ENCODE data around the gene PRKCE. TPM values are rescaled to one million over a fixed set of nuclear protein-coding genes. Genes with fewer than 3 reads are reported as not detected.

The PRKCE gene
- total and polyA plus RNA-seq, 2 experiments from 2014 or later: 0.94 to 1.2 TPM

DNA sequence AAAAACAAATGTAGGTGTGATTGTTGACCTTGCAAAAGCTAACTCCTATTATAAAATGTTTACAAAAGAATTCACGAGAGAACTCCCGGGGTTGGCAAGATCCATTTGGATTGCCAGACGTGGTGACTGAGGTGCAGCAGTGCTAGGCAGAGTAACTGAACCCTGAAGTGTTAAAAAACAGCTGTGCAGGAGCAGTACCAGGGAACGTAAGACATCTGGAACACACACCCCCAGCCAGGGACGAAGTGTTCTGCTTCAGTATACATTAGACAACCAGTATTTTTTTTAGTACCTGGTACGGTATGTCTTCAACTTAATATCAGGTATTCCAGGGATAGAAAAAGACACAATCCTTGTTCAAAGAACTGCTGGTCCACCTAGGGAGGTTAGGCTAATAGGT lies 373.6 kb downstream of the PRKCE start:
- Histone ChIP-seq H3K79me2 (replicated peaks; ENCODE audit: insufficient read depth) (no peaks in the 10 kb centered on the region), H3K4me3 (no peak overlapping the region), H3K4me1 (ENCODE audit: insufficient read depth) (no peaks in the 10 kb centered on the region), H3K4me2 (no peak overlapping the region), H3F3A (replicated peaks; ENCODE audit: low read depth) (no peaks in the 10 kb centered on the region), H3K27ac (ENCODE audit: low read depth) (no peak overlapping the region), H2AFZ (no peak overlapping the region), H3K27me3 (ENCODE audit: insufficient read depth) (no peaks in the 10 kb centered on the region), H3K36me3 (ENCODE audit: insufficient read depth) (no peaks in the 10 kb centered on the region), H3K9me2 (ENCODE audit: insufficient read depth) (no peaks in the 10 kb centered on the region), H4K20me1 (replicated peaks; ENCODE audit: insufficient read depth) (no peaks in the 10 kb centered on the region)
- no peak for ATAC-seq
- Mint-ChIP-seq H3K4me1 (peaks cover 3% of the 10 kb centered on the region; the same call in 2 of the 3 replicates), H3K27me3 (ENCODE audit: insufficient read depth, low read depth, poor library complexity) (peaks cover 2% of the 10 kb centered on the region), H3K27ac (no peak overlapping the region), H3K9me3 (peaks cover 7% of the 10 kb centered on the region; the same call in 1 of the 3 replicates), H3K4me3 (no peak overlapping the region), H3K36me3 (ENCODE audit: low read depth) (no peaks in the 10 kb centered on the region)
- TF ChIP-seq, protein P1, sequence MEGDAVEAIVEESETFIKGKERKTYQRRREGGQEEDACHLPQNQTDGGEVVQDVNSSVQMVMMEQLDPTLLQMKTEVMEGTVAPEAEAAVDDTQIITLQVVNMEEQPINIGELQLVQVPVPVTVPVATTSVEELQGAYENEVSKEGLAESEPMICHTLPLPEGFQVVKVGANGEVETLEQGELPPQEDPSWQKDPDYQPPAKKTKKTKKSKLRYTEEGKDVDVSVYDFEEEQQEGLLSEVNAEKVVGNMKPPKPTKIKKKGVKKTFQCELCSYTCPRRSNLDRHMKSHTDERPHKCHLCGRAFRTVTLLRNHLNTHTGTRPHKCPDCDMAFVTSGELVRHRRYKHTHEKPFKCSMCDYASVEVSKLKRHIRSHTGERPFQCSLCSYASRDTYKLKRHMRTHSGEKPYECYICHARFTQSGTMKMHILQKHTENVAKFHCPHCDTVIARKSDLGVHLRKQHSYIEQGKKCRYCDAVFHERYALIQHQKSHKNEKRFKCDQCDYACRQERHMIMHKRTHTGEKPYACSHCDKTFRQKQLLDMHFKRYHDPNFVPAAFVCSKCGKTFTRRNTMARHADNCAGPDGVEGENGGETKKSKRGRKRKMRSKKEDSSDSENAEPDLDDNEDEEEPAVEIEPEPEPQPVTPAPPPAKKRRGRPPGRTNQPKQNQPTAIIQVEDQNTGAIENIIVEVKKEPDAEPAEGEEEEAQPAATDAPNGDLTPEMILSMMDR (conservative IDR thresholded peaks at IDR 0.05; ENCODE audit: low read depth in 2 of 2): no peak
- TF ChIP-seq, protein P2, sequence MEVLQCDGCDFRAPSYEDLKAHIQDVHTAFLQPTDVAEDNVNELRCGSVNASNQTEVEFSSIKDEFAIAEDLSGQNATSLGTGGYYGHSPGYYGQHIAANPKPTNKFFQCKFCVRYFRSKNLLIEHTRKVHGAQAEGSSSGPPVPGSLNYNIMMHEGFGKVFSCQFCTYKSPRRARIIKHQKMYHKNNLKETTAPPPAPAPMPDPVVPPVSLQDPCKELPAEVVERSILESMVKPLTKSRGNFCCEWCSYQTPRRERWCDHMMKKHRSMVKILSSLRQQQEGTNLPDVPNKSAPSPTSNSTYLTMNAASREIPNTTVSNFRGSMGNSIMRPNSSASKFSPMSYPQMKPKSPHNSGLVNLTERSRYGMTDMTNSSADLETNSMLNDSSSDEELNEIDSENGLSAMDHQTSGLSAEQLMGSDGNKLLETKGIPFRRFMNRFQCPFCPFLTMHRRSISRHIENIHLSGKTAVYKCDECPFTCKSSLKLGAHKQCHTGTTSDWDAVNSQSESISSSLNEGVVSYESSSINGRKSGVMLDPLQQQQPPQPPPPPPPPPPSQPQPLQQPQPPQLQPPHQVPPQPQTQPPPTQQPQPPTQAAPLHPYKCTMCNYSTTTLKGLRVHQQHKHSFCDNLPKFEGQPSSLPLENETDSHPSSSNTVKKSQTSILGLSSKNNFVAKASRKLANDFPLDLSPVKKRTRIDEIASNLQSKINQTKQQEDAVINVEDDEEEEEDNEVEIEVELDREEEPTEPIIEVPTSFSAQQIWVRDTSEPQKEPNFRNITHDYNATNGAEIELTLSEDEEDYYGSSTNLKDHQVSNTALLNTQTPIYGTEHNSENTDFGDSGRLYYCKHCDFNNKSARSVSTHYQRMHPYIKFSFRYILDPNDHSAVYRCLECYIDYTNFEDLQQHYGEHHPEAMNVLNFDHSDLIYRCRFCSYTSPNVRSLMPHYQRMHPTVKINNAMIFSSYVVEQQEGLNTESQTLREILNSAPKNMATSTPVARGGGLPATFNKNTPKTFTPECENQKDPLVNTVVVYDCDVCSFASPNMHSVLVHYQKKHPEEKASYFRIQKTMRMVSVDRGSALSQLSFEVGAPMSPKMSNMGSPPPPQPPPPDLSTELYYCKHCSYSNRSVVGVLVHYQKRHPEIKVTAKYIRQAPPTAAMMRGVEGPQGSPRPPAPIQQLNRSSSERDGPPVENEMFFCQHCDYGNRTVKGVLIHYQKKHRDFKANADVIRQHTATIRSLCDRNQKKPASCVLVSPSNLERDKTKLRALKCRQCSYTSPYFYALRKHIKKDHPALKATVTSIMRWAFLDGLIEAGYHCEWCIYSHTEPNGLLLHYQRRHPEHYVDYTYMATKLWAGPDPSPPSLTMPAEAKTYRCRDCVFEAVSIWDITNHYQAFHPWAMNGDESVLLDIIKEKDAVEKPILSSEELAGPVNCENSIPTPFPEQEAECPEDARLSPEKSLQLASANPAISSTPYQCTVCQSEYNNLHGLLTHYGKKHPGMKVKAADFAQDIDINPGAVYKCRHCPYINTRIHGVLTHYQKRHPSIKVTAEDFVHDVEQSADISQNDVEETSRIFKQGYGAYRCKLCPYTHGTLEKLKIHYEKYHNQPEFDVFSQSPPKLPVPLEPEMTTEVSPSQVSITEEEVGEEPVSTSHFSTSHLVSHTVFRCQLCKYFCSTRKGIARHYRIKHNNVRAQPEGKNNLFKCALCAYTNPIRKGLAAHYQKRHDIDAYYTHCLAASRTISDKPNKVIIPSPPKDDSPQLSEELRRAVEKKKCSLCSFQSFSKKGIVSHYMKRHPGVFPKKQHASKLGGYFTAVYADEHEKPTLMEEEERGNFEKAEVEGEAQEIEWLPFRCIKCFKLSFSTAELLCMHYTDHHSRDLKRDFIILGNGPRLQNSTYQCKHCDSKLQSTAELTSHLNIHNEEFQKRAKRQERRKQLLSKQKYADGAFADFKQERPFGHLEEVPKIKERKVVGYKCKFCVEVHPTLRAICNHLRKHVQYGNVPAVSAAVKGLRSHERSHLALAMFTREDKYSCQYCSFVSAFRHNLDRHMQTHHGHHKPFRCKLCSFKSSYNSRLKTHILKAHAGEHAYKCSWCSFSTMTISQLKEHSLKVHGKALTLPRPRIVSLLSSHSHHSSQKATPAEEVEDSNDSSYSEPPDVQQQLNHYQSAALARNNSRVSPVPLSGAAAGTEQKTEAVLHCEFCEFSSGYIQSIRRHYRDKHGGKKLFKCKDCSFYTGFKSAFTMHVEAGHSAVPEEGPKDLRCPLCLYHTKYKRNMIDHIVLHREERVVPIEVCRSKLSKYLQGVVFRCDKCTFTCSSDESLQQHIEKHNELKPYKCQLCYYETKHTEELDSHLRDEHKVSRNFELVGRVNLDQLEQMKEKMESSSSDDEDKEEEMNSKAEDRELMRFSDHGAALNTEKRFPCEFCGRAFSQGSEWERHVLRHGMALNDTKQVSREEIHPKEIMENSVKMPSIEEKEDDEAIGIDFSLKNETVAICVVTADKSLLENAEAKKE (CRISPR knock-in tag; IDR thresholded peaks at IDR 0.05): no peak
- no peak for TF ChIP-seq POLR2AphosphoS5 (IDR thresholded peaks at IDR 0.05; ENCODE audit: low read depth)
- no peak for TF ChIP-seq EZH2 (IDR thresholded peaks at IDR 0.05; ENCODE audit: low read depth, unreplicated experiment)
- no peak for TF ChIP-seq ZNF331 (CRISPR knock-in tag; IDR thresholded peaks at IDR 0.05; ENCODE audit: low read depth)
- TF ChIP-seq JUNB (IDR thresholded peaks at IDR 0.05; ENCODE audit: unreplicated experiment): no peak
- no peak for TF ChIP-seq ZNF114 (CRISPR knock-in tag; IDR thresholded peaks at IDR 0.05)
- DNase-seq (ENCODE audit: low spot score): no peak
